ENCODE data around the gene ST3GAL5.

GRCh38 chr2:85887566-85888019 lies 1.2 kb downstream of the ST3GAL5 start:
- no peak for TF ChIP-seq EZH2 (IDR thresholded peaks at IDR 0.05; ENCODE audit: borderline replicate concordance, low read depth, low read length, severe bottlenecking)
- TF ChIP-seq CTCF (IDR thresholded peaks at IDR 0.05; ENCODE audit: borderline replicate concordance, extremely low read depth, low read length, poor library complexity, severe bottlenecking), result peak; percentile 40
